H9 (cell line): Measurements from ENCODE around the gene MLLT6. TPM values are rescaled to one million over a fixed set of nuclear protein-coding genes. Genes with fewer than 3 reads are reported as not detected.

Experiments used
- DNase-seq: peaks from one replicate; pipeline ENCODE4 v3.0.0-alpha.2; 2017
- H2AFZ ChIP-seq: one replicate; pipeline ENCODE4 v1.6.1; 2013; ENCODE audit warnings: mild to moderate bottlenecking, low read length, control low read depth, moderate library complexity
- H2AK5ac ChIP-seq: 2 replicates; pipeline ENCODE4 v1.6.1; 2013; ENCODE audit warnings: low read length, control low read depth, mixed read lengths; ENCODE audit not compliant: insufficient read length
- H2BK120ac ChIP-seq: one replicate; pipeline ENCODE4 v1.6.1; 2013; ENCODE audit warnings: low read depth, mild to moderate bottlenecking, low read length, control low read depth, inconsistent platforms; ENCODE audit not compliant: poor library complexity, severe bottlenecking
- H2BK12ac ChIP-seq: 2 replicates; pipeline ENCODE4 v1.6.1; 2013; ENCODE audit warnings: low read length, control low read depth, mixed read lengths, low read depth; ENCODE audit not compliant: insufficient read length
- H2BK15ac ChIP-seq: 2 replicates; pipeline ENCODE4 v1.6.1; 2013; ENCODE audit warnings: low read depth, low read length, control low read depth
- H2BK20ac ChIP-seq: one replicate; pipeline ENCODE4 v1.6.1; 2013; ENCODE audit warnings: low read depth, mild to moderate bottlenecking, low read length, control low read depth, inconsistent platforms; ENCODE audit not compliant: poor library complexity, severe bottlenecking
- H2BK5ac ChIP-seq: 2 replicates; pipeline ENCODE4 v1.6.1; 2013; ENCODE audit warnings: low read length, control low read depth, mixed read lengths; ENCODE audit not compliant: insufficient read length
- H3K14ac ChIP-seq: 2 replicates; pipeline ENCODE4 v1.6.1; 2013; ENCODE audit warnings: low read length, control low read depth; ENCODE audit not compliant: insufficient read depth
- H3K18ac ChIP-seq: 2 replicates; pipeline ENCODE4 v1.6.1; 2013; ENCODE audit warnings: low read depth, mild to moderate bottlenecking, mixed read lengths, low read length, control low read depth; ENCODE audit not compliant: insufficient read length
- H3K23ac ChIP-seq: 2 replicates; pipeline ENCODE4 v1.6.1; 2013; ENCODE audit warnings: low read length, control low read depth, mixed read lengths, low read depth; ENCODE audit not compliant: insufficient read length
- H3K23me2 ChIP-seq: 2 replicates; pipeline ENCODE4 v1.6.1; 2013; ENCODE audit warnings: low read depth, mild to moderate bottlenecking, mixed read lengths, low read length, control low read depth; ENCODE audit not compliant: insufficient read length, poor library complexity, severe bottlenecking
- H3K27ac ChIP-seq: 2 replicates; pipeline ENCODE4 v1.5.1; 2013; ENCODE audit warnings: low read length, control low read depth, mixed read lengths, low read depth; ENCODE audit not compliant: insufficient read length
- H3K27me3 ChIP-seq: 2 replicates; pipeline ENCODE4 v1.6.1; 2013; ENCODE audit warnings: low read length, control low read depth, inconsistent platforms; ENCODE audit not compliant: insufficient read depth
- H3K4ac ChIP-seq: 2 replicates; pipeline ENCODE4 v1.6.1; 2013; ENCODE audit warnings: low read depth, mild to moderate bottlenecking, control low read depth, inconsistent platforms, low read length, moderate library complexity
- H3K4me1 ChIP-seq: 2 replicates; pipeline ENCODE4 v1.6.1; 2013; ENCODE audit warnings: low read length, control low read depth, inconsistent platforms; ENCODE audit not compliant: insufficient read depth
- H3K4me2 ChIP-seq: 2 replicates; pipeline ENCODE4 v1.6.1; 2013; ENCODE audit warnings: low read length, control low read depth, mixed read lengths; ENCODE audit not compliant: insufficient read length, insufficient read depth
- H3K56ac ChIP-seq: 2 replicates; pipeline ENCODE4 v1.6.1; 2013; ENCODE audit warnings: low read depth, mild to moderate bottlenecking, mixed read lengths, low read length, control low read depth; ENCODE audit not compliant: insufficient read length
- H3K79me1 ChIP-seq: 2 replicates; pipeline ENCODE4 v1.6.1; 2013; ENCODE audit warnings: low read depth, mild to moderate bottlenecking, moderate library complexity, low read length, control low read depth, inconsistent platforms; ENCODE audit not compliant: insufficient read depth, poor library complexity, severe bottlenecking
- H3K79me2 ChIP-seq: 2 replicates; pipeline ENCODE4 v1.6.1; 2013; ENCODE audit warnings: low read length, control low read depth, inconsistent platforms; ENCODE audit not compliant: insufficient read depth
- H3K9ac ChIP-seq: 2 replicates; pipeline ENCODE4 v1.6.1; 2013; ENCODE audit warnings: low read length, control low read depth, mixed read lengths; ENCODE audit not compliant: insufficient read length; ENCODE audit errors: extremely low read depth
- H3K9me3 ChIP-seq: one replicate; pipeline ENCODE4 v1.6.1; 2013; ENCODE audit warnings: low read depth, low read length, inconsistent platforms; ENCODE audit not compliant: control insufficient read depth
- H3T11ph ChIP-seq: one replicate; pipeline ENCODE4 v1.6.1; 2013; ENCODE audit warnings: mild to moderate bottlenecking, low read length, control low read depth, inconsistent platforms
- H4K20me1 ChIP-seq: one replicate; pipeline ENCODE4 v1.6.1; 2013; ENCODE audit not compliant: control insufficient read depth, insufficient read length, insufficient read depth
- H4K5ac ChIP-seq: 2 replicates; pipeline ENCODE4 v1.6.1; 2013; ENCODE audit warnings: low read depth, mild to moderate bottlenecking, mixed read lengths, low read length, control low read depth; ENCODE audit not compliant: insufficient read length
- H4K8ac ChIP-seq: replicated peaks from 2 replicates; pipeline ENCODE4 v1.6.1; 2013; ENCODE audit warnings: low read length, control low read depth, mixed read lengths, low read depth; ENCODE audit not compliant: insufficient read length
- H4K91ac ChIP-seq: 2 replicates; pipeline ENCODE4 v1.6.1; 2013; ENCODE audit warnings: low read depth, mild to moderate bottlenecking, moderate library complexity, mixed read lengths, low read length, control low read depth; ENCODE audit not compliant: insufficient read length
- H3K27ac Mint-ChIP-seq, 3 experiments: 2 replicates in 2 of 3; 3 replicates in 1 of 3; pipeline ENCODE4 v1.8.0; 2020 to 2021; ENCODE audit warnings: mixed read lengths in 3 of 3, mild to moderate bottlenecking in 1 of 3, moderate library complexity in 1 of 3
- H3K27me3 Mint-ChIP-seq: 2 replicates; pipeline ENCODE4 v1.8.0; 2021; ENCODE audit warnings: low read depth, mild to moderate bottlenecking, moderate library complexity, mixed read lengths
- H3K36me3 Mint-ChIP-seq, 3 experiments: 2 replicates in 2 of 3; 3 replicates in 1 of 3; pipeline ENCODE4 v1.8.0; 2020 to 2021; ENCODE audit warnings: low read depth in 3 of 3, mixed read lengths in 3 of 3; ENCODE audit not compliant: insufficient read depth in 1 of 3
- H3K4me1 Mint-ChIP-seq, 2 experiments: 2 replicates each; pipeline ENCODE4 v1.8.0; 2020; ENCODE audit warnings: mixed read lengths in 2 of 2
- H3K4me3 Mint-ChIP-seq, 2 experiments: 2 replicates in 1 of 2; 3 replicates in 1 of 2; pipeline ENCODE4 v1.8.0; 2020 to 2021; ENCODE audit warnings: mild to moderate bottlenecking in 2 of 2, mixed read lengths in 2 of 2, moderate library complexity in 1 of 2
- H3K9me3 Mint-ChIP-seq, 2 experiments: 2 replicates in 1 of 2; 3 replicates in 1 of 2; pipeline ENCODE4 v1.8.0; 2020; ENCODE audit warnings: mild to moderate bottlenecking in 2 of 2, mixed read lengths in 2 of 2, moderate library complexity in 1 of 2
- CTCF ChIP-seq: fragments of 200-600 bp; sonication (generic); conservative IDR thresholded peaks from 3 replicates; pipeline ENCODE4 v1.8.0; 2021; ENCODE audit warnings: antibody characterized with exemption, mild to moderate bottlenecking
- WGBS: extraction: QIAGEN DNeasy Blood & Tissue Kit; methylation state at CpG from one replicate; pipeline ENCODE4 v1.1.7; 2013; ENCODE audit warnings: missing lambda C conversion rate, low lambda C conversion rate, mixed read lengths; ENCODE audit not compliant: insufficient read length; ENCODE audit errors: extremely low coverage; 5-methylcytosine and 5-hydroxymethylcytosine counted together
- total RNA-seq: library from RNA; stranded (reverse); gene quantifications from 2 replicates; pipeline ENCODE4 v1.2.1, GENCODE V29; 2021

MLLT6 gene
- total RNA-seq, 1 experiment from 2014 or later, result 26.4 TPM

- Mint-ChIP-seq H3K27me3 (peaks cover 95% of the 10 kb centered on the region), H3K4me1 (peaks cover 26 to 41% of the 10 kb centered on the region in 2 experiments)
These were observed 31.4 kb upstream of the MLLT6 start for GRCh38 chr17:38673707-38674013.

More at GRCh38 chr17:38673707-38674013, 31.4 kb upstream of the MLLT6 start:
- Histone ChIP-seq H2AK5ac (no peak overlapping the region), H3K9me3 (no peaks in the 10 kb centered on the region), H2BK5ac (no peak overlapping the region), H4K5ac (no peak overlapping the region), H4K91ac (no peak overlapping the region), H3K4me2 (no peak overlapping the region), H2BK15ac (no peak overlapping the region), H2AFZ (no peak overlapping the region), H3K79me1 (no peaks in the 10 kb centered on the region), H3K27ac (no peak overlapping the region), H3K79me2 (no peaks in the 10 kb centered on the region), H4K20me1 (no peaks in the 10 kb centered on the region), H3K23ac (no peak overlapping the region), H3K4me1 (no peaks in the 10 kb centered on the region; the same call in none of the 2 replicates), H3K27me3 (peaks cover 67% of the 10 kb centered on the region), H2BK12ac (no peak overlapping the region), H3T11ph (no peak overlapping the region), H4K8ac (no peak overlapping the region), H3K14ac (no peak overlapping the region), H2BK20ac (no peak overlapping the region), H3K18ac (no peak overlapping the region), H3K9ac (no peak overlapping the region), H3K56ac (no peak overlapping the region), H3K4ac (no peak overlapping the region), H2BK120ac (no peak overlapping the region), H3K23me2 (peaks cover 29% of the 10 kb centered on the region)
- DNase-seq, result no peak
- TF ChIP-seq CTCF, result no peak
- Mint-ChIP-seq H3K9me3 (no peaks in the 10 kb centered on the region; a peak in 2 of 5 replicates), H3K4me3 (peak overlapping the region in 1 of 2 experiments; percentile 21; a peak in 1 of 5 replicates), H3K27ac (no peak overlapping the region), H3K36me3 (no peaks in the 10 kb centered on the region; a peak in 1 of 7 replicates)
- WGBS, result no CpG with 5 or more reads among the region's 41 CpGs
